Progenitor cell of endocrine pancreas (in vitro differentiated cells): ENCODE data around the gene STAC3. TPM values are rescaled to one million over a fixed set of nuclear protein-coding genes. Genes with fewer than 3 reads are reported as not detected.

Source experiments
- DNase-seq: peaks from one replicate; pipeline ENCODE4 v3.0.0; 2021; ENCODE audit warnings: low spot score; ENCODE audit not compliant: unreplicated experiment
- H3K27ac Mint-ChIP-seq: 2 replicates; pipeline ENCODE4 v1.8.0; 2021; ENCODE audit warnings: mild to moderate bottlenecking, moderate library complexity, mixed read lengths
- H3K27me3 Mint-ChIP-seq: 2 replicates; pipeline ENCODE4 v1.8.0; 2021; ENCODE audit warnings: mixed read lengths
- H3K36me3 Mint-ChIP-seq: 2 replicates; pipeline ENCODE4 v1.8.0; 2022; ENCODE audit warnings: mixed read lengths; ENCODE audit not compliant: insufficient read depth
- H3K4me1 Mint-ChIP-seq: 2 replicates; pipeline ENCODE4 v1.8.0; 2021; ENCODE audit warnings: low read depth, mixed read lengths
- H3K4me3 Mint-ChIP-seq: 2 replicates; pipeline ENCODE4 v1.8.0; 2021; ENCODE audit warnings: low read depth, mild to moderate bottlenecking, moderate library complexity, mixed read lengths
- H3K9me3 Mint-ChIP-seq: 2 replicates; pipeline ENCODE4 v1.8.0; 2021; ENCODE audit warnings: low read depth, mixed read lengths
- CTCF ChIP-seq: fragments of 200-600 bp; sonication (generic); IDR thresholded peaks from one replicate; pipeline ENCODE4 v1.5.0; 2021; ENCODE audit warnings: antibody characterized with exemption, mild to moderate bottlenecking; ENCODE audit not compliant: unreplicated experiment
- total RNA-seq: library from RNA; stranded (reverse); gene quantifications from 2 replicates; pipeline ENCODE4 v1.2.1, GENCODE V29; 2021

The STAC3 gene
- total RNA-seq, 1 donor from 2014 or later, result 6.0 TPM

GRCh38 chr12:57223191-57224165 is 27.5 kb downstream of the STAC3 start:
- H3K4me3 Mint-ChIP-seq, result no peak overlapping the region
- TF ChIP-seq CTCF, result no peak
- peaks cover 79% of the 10 kb centered on the region for H3K27me3 Mint-ChIP-seq
- DNase-seq, result no peak
- no peaks in the 10 kb centered on the region for H3K36me3 Mint-ChIP-seq
- H3K9me3 Mint-ChIP-seq, result no peaks in the 10 kb centered on the region
- H3K4me1 Mint-ChIP-seq, result peaks cover 45% of the 10 kb centered on the region
- H3K27ac Mint-ChIP-seq, result peak overlapping the region; percentile 6

GRCh38 chr12:57222286-57223190 is 28.4 kb downstream of the STAC3 start:
- no peaks in the 10 kb centered on the region for H3K36me3 Mint-ChIP-seq
- H3K27me3 Mint-ChIP-seq, result peaks cover 88% of the 10 kb centered on the region
- no peak for TF ChIP-seq CTCF
- no peak overlapping the region for H3K27ac Mint-ChIP-seq
- no peak overlapping the region for H3K4me3 Mint-ChIP-seq
- DNase-seq, result no peak
- peaks cover 42% of the 10 kb centered on the region for H3K4me1 Mint-ChIP-seq
- no peaks in the 10 kb centered on the region for H3K9me3 Mint-ChIP-seq

GRCh38 chr12:57221169-57221917 is 29.6 kb downstream of the STAC3 start:
- H3K4me3 Mint-ChIP-seq, result no peak overlapping the region
- H3K4me1 Mint-ChIP-seq, result peaks cover 38% of the 10 kb centered on the region
- DNase-seq, result no peak
- TF ChIP-seq CTCF, result no peak
- H3K9me3 Mint-ChIP-seq, result no peaks in the 10 kb centered on the region
- peaks cover 86% of the 10 kb centered on the region for H3K27me3 Mint-ChIP-seq
- no peaks in the 10 kb centered on the region for H3K36me3 Mint-ChIP-seq
- no peak overlapping the region for H3K27ac Mint-ChIP-seq

GRCh38 chr12:57220770-57221168 is 30.2 kb downstream of the STAC3 start:
- H3K4me1 Mint-ChIP-seq, result peaks cover 37% of the 10 kb centered on the region
- no peaks in the 10 kb centered on the region for H3K36me3 Mint-ChIP-seq
- no peak overlapping the region for H3K4me3 Mint-ChIP-seq
- no peak for TF ChIP-seq CTCF
- H3K9me3 Mint-ChIP-seq, result no peaks in the 10 kb centered on the region
- no peak for DNase-seq
- H3K27me3 Mint-ChIP-seq, result peaks cover 84% of the 10 kb centered on the region
- H3K27ac Mint-ChIP-seq, result no peak overlapping the region
